PC-3 (cell line): ENCODE measurements around the gene UBTD1. TPM values are rescaled to one million over a fixed set of nuclear protein-coding genes. Genes with fewer than 3 reads are reported as not detected.

Experiments used
- ATAC-seq: fragments of 200-7000 bp; cut with Tn5 transposase; 2 replicates; pipeline ENCODE4 v1.9.1; 2020; ENCODE audit warnings: mild to moderate bottlenecking, moderate library complexity
- BruUV-seq: library from RNA; stranded (reverse); fragments of 400-500 nt; replicated peaks from 2 replicates; lab custom pipeline; 2021; lab: Mats Ljungman, UMichigan
- CTCF ChIA-PET: fragments of 300-600 bp; sonication (Branson Sonifier 250); formaldehyde crosslinking; loops from one replicate; lab custom pipeline; 2022; ENCODE audit warnings: antibody characterized with exemption; lab: Charles Lee
- POLR2A ChIA-PET: fragments of 300-600 bp; sonication (Branson Sonifier 250); formaldehyde crosslinking; loops from one replicate; lab custom pipeline; 2022; ENCODE audit warnings: antibody characterized with exemption; ENCODE audit not compliant: unreplicated experiment; lab: Charles Lee
- DNase-seq: peaks from one replicate; pipeline ENCODE4 v3.0.0-alpha.2; 2015
- H2AFZ ChIP-seq: fragments of 300-600 bp; sonication (generic); 2 replicates; pipeline ENCODE4 v1.6.0; 2016; ENCODE audit warnings: antibody characterized with exemption, low read length
- H3F3A ChIP-seq: fragments of 300-600 bp; sonication (generic); one replicate; pipeline ENCODE4 v1.6.0; 2017; ENCODE audit warnings: antibody characterized with exemption, low read length, control low read depth, mild to moderate bottlenecking; ENCODE audit not compliant: unreplicated experiment
- H3K27ac ChIP-seq: fragments of 300-600 bp; sonication (generic); 2 replicates; pipeline ENCODE4 v1.5.1; 2016; ENCODE audit warnings: mild to moderate bottlenecking, low read length
- H3K27me3 ChIP-seq: fragments of 300-600 bp; sonication (generic); 2 replicates; pipeline ENCODE4 v1.6.1; 2016; ENCODE audit warnings: low read length, mixed read lengths
- H3K36me3 ChIP-seq: fragments of 300-600 bp; sonication (generic); 2 replicates; pipeline ENCODE4 v1.6.1; 2016; ENCODE audit warnings: low read depth, mixed run types, low read length, mixed read lengths
- H3K4me1 ChIP-seq: fragments of 300-600 bp; sonication (generic); 2 replicates; pipeline ENCODE4 v1.5.1; 2016; ENCODE audit warnings: low read length; ENCODE audit not compliant: insufficient read depth
- H3K4me2 ChIP-seq: fragments of 300-600 bp; sonication (generic); 2 replicates; pipeline ENCODE4 v1.6.0; 2016; ENCODE audit warnings: low read length
- H3K4me3 ChIP-seq: fragments of 300-600 bp; sonication (generic); 2 replicates; pipeline ENCODE4 v1.5.1; 2016; ENCODE audit warnings: mild to moderate bottlenecking, low read length, mixed read lengths
- H3K79me2 ChIP-seq: fragments of 300-600 bp; sonication (generic); 2 replicates; pipeline ENCODE4 v1.6.1; 2017; ENCODE audit warnings: low read length, mixed read lengths
- H3K9ac ChIP-seq: fragments of 300-600 bp; sonication (generic); 2 replicates; pipeline ENCODE4 v1.6.0; 2016; ENCODE audit warnings: mild to moderate bottlenecking, low read length
- H3K9me2 ChIP-seq: fragments of 300-600 bp; sonication (generic); replicated peaks from 2 replicates; pipeline ENCODE4 v1.6.1; 2016; ENCODE audit warnings: mixed run types, low read length, mixed read lengths
- H3K9me3 ChIP-seq: fragments of 300-600 bp; sonication (generic); 2 replicates; pipeline ENCODE4 v1.6.1; 2016; ENCODE audit warnings: low read length, mixed read lengths
- H4K20me1 ChIP-seq: fragments of 300-600 bp; sonication (generic); 2 replicates; pipeline ENCODE4 v1.6.1; 2016; ENCODE audit warnings: low read length, mixed read lengths
- EZH2 ChIP-seq: fragments of 300-600 bp; sonication (generic); IDR thresholded peaks from one replicate; pipeline ENCODE4 v1.6.1; 2017; ENCODE audit warnings: antibody characterized with exemption, mild to moderate bottlenecking, low read length; ENCODE audit not compliant: unreplicated experiment
- EZH2phosphoT487 ChIP-seq: fragments of 300-600 bp; sonication (generic); IDR thresholded peaks from 2 replicates; pipeline ENCODE4 v1.6.1; 2018; ENCODE audit warnings: mild to moderate bottlenecking, antibody characterized with exemption, low read length, borderline replicate concordance
- intact Hi-C: fragments of 100-400 bp; cut with micrococcal nuclease; formaldehyde crosslinking; loops from 2 replicates; pipeline ENCODE4 v1.9.0; 2023
- total RNA-seq: library from RNA; depleted of rRNA; stranded (reverse); fragments of >200 nt; gene quantifications from 2 replicates; pipeline ENCODE4 v1.2.3, GENCODE V29; 2014
- TF ChIP-seq, protein P1 (sequence below): fragments of 300-600 bp; sonication (generic); conservative IDR thresholded peaks from 2 replicates; pipeline ENCODE4 v1.5.1; 2017; ENCODE audit warnings: antibody characterized with exemption, low read depth, mild to moderate bottlenecking, low read length

Gene UBTD1
- total RNA-seq, 1 experiment from 2014 or later, result 18.5 TPM

DNA sequence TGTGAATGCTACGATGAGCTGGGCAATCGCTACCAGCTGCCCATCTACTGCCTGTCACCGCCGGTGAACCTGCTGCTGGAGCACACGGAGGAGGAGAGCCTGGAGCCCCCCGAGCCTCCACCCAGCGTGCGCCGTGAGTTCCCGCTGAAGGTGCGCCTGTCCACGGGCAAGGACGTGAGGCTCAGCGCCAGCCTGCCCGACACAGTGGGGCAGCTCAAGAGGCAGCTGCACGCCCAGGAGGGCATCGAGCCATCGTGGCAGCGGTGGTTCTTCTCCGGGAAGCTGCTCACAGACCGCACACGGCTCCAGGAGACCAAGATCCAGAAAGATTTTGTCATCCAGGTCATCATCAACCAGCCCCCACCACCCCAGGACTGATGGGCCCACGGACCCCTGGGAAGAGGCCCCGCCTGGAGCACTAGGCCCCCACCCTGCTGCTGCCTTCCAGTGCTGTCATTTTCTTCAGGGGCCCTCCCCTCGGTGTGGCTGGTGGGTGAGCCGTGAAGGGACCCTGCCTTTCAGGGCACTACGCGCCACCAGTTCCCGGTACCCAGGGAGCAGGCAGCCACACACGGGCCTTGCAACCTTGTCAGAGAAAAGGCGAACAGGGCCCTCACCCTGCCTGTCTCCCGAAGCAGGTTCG, 71.5 kb downstream of the UBTD1 start:
- CTCF ChIA-PET, result no interaction called here
- H2AFZ ChIP-seq, result no peak overlapping the region
- no peaks in the 10 kb centered on the region for H3K36me3 ChIP-seq
- no peak overlapping the region for H3K4me2 ChIP-seq
- peaks cover 4% of the 10 kb centered on the region for H3F3A ChIP-seq
- peaks cover 50% of the 10 kb centered on the region for H3K4me1 ChIP-seq
- no peaks in the 10 kb centered on the region for H3K9me2 ChIP-seq
- H3K79me2 ChIP-seq, result no peaks in the 10 kb centered on the region
- TF ChIP-seq, protein P1, sequence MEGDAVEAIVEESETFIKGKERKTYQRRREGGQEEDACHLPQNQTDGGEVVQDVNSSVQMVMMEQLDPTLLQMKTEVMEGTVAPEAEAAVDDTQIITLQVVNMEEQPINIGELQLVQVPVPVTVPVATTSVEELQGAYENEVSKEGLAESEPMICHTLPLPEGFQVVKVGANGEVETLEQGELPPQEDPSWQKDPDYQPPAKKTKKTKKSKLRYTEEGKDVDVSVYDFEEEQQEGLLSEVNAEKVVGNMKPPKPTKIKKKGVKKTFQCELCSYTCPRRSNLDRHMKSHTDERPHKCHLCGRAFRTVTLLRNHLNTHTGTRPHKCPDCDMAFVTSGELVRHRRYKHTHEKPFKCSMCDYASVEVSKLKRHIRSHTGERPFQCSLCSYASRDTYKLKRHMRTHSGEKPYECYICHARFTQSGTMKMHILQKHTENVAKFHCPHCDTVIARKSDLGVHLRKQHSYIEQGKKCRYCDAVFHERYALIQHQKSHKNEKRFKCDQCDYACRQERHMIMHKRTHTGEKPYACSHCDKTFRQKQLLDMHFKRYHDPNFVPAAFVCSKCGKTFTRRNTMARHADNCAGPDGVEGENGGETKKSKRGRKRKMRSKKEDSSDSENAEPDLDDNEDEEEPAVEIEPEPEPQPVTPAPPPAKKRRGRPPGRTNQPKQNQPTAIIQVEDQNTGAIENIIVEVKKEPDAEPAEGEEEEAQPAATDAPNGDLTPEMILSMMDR, result no peak
- TF ChIP-seq EZH2, result no peak
- no peak for TF ChIP-seq EZH2phosphoT487
- POLR2A ChIA-PET, result no interaction called here
- ATAC-seq (no peak), DNase-seq (no peak)
- no peaks in the 10 kb centered on the region for H3K9me3 ChIP-seq
- no peaks in the 10 kb centered on the region for H4K20me1 ChIP-seq
- H3K9ac ChIP-seq, result no peak overlapping the region
- intact Hi-C loops, result no loop called here
- 0 out of 2 replicates have a peak overlapping the region, but pooled peaks have one; percentile 49 for H3K27ac ChIP-seq
- BruUV-seq, result no TSS peak
- no peaks in the 10 kb centered on the region for H3K27me3 ChIP-seq
- no peak overlapping the region for H3K4me3 ChIP-seq

DNA sequence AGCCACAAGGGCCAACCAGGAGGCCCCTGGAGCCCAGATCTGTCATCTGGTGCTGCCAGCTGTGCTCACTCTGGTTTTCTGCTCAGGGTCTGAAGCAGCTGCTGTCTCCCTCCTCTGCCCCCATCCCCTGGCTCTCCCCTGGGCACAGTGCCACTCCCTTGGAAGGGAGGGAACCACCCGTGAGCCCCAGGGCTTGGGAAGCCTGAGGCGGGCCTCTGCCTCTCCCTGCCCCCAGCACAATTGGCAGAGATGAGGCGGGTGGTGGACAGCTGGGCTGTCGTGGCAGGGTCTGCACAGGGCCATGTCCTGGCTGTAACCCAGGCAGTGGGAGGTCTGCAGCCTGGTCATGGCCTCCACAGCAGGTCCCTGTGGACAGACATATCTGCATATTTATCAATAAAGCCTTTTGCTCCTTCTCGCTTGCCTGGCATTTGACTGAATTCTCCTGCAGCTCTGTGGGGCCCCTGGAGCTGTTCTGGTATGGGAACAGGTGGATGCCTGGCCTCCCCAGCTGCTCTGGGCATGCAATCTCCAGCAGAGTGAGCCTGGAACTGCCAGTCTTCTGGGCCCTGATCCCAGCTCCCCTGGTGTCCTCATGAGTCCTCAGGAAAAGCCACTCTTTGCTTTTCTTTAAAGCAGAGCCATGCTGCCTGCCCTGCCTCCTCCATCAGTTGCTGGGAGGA, 72.2 kb downstream of the UBTD1 start:
- H3F3A ChIP-seq, result peaks cover 4% of the 10 kb centered on the region
- ChIA-PET CTCF (interaction anchor here (0.5 to 1.7 kb wide), 2 partner anchors 42 to 47 kb away, joined by 9 to 10 read pairs; no protein-coding TSS in a partner anchor), POLR2A (no interaction called here)
- H3K9me3 ChIP-seq, result no peaks in the 10 kb centered on the region
- TSS peak; percentile 63 for BruUV-seq
- ATAC-seq (no peak), DNase-seq (no peak)
- H3K27me3 ChIP-seq, result no peaks in the 10 kb centered on the region
- TF ChIP-seq, protein P1, result no peak
- TF ChIP-seq EZH2 (no peak), EZH2phosphoT487 (no peak)
- H3K4me2 ChIP-seq, result peak overlapping the region; percentile 67
- H3K79me2 ChIP-seq, result no peaks in the 10 kb centered on the region
- H3K4me1 ChIP-seq, result peaks cover 50% of the 10 kb centered on the region
- intact Hi-C loops, result no loop called here
- H3K27ac ChIP-seq, result peak overlapping the region; percentile 49
- no peak overlapping the region for H3K9ac ChIP-seq
- no peaks in the 10 kb centered on the region for H3K9me2 ChIP-seq
- no peaks in the 10 kb centered on the region for H4K20me1 ChIP-seq
- H3K4me3 ChIP-seq, result no peak overlapping the region
- H2AFZ ChIP-seq, result no peak overlapping the region
- H3K36me3 ChIP-seq, result no peaks in the 10 kb centered on the region

DNA sequence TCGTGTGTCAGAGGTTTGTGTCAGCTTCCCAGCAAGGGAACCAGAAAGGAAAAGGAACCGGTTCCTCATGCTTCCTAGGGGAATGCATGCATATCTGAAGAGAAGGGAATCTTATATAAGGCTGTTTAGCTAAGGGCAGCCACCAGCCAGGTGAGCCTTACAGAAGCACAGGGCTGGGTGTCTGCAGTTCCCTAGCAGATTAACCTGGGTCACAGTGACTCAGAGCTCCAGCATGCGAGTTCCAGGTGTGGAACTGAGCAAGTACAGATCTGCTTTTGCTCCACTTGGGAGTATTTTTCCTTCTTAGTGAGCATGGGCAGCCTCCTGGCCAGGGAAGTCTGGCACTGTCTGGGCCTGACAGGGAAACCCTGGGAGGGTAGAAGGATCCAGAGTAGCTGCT, 72.9 kb downstream of the UBTD1 start:
- CTCF ChIA-PET, result interaction anchor here (0.5 to 1.7 kb wide), 2 partner anchors 41 to 46 kb away, joined by 9 to 10 read pairs; no protein-coding TSS in a partner anchor
- H4K20me1 ChIP-seq, result no peaks in the 10 kb centered on the region
- POLR2A ChIA-PET, result no interaction called here
- BruUV-seq, result no TSS peak
- H3K27ac ChIP-seq, result peak overlapping the region; percentile 73
- H3K9ac ChIP-seq, result no peak overlapping the region
- peak; percentile 88 for DNase-seq
- peaks cover 4% of the 10 kb centered on the region for H3F3A ChIP-seq
- no peaks in the 10 kb centered on the region for H3K36me3 ChIP-seq
- H3K9me2 ChIP-seq, result no peaks in the 10 kb centered on the region
- H3K4me3 ChIP-seq, result no peak overlapping the region
- H2AFZ ChIP-seq, result no peak overlapping the region
- no peaks in the 10 kb centered on the region for H3K27me3 ChIP-seq
- H3K79me2 ChIP-seq, result no peaks in the 10 kb centered on the region
- TF ChIP-seq EZH2 (no peak), EZH2phosphoT487 (no peak)
- TF ChIP-seq, protein P1, result no peak
- H3K9me3 ChIP-seq, result no peaks in the 10 kb centered on the region
- ATAC-seq, result peak; percentile 67
- H3K4me2 ChIP-seq, result peak overlapping the region; percentile 67
- peaks cover 44% of the 10 kb centered on the region for H3K4me1 ChIP-seq
- intact Hi-C loops, result no loop called here
